ENCODE measurements around the gene ARHGAP11B.
"Not testable (repeated sequence)": the region's sequence is repeated elsewhere in the genome, so short reads cannot be mapped to it uniquely, and the experiment has no call there.

The ARHGAP11B gene

DNA sequence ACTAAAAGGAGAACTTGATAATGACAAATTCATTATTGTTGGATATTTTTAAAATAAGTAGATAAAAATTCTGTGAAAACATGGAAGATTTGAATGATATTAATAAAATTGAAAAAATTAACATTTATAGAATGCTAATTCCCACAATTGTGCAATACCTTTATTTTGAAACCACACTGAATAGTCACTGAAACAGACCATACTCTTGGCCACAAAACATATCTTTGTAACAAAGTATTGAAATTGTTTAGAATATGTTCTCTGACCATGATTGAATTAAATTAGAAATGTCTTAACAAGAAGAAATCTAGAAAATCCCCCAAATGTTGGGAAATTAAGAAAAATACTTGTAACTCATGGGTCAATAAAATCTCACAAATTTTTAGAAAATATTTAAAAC, 49.2 kb downstream of the ARHGAP11B start:
- DNase-seq (ENCODE audit: insufficient read length, low spot score) (no peak), FAIRE-seq (no peak)
- TF ChIP-seq POU2F2 (IDR thresholded peaks at IDR 0.05; ENCODE audit: low read depth, low read length) = no peak
- no peak for TF ChIP-seq POLR2A (IDR thresholded peaks at IDR 0.05; ENCODE audit: low read depth, low read length)

DNA sequence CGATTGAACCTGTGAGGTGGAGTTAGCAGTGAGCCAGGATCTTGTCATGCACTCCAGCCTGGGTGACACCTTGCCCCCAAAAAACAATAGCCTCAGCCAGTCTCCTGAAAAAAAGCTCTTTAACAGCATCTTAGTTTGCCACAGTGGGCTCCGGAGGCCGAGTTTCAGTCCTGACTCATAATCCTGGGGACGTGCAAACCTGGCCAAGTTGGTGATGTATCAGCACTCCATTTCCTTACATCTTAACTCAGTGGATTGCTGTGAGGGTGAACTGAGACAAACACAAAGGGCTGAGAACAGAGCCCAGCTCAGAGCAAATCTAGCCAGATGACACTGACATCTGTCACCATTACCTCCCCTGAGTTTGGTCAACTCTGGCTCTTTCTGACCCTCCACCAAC, 50.0 kb downstream of the ARHGAP11B start:
- not testable (repeated sequence) for DNase-seq (ENCODE audit: insufficient read length, low spot score)
- peak; percentile 20 for FAIRE-seq

DNA sequence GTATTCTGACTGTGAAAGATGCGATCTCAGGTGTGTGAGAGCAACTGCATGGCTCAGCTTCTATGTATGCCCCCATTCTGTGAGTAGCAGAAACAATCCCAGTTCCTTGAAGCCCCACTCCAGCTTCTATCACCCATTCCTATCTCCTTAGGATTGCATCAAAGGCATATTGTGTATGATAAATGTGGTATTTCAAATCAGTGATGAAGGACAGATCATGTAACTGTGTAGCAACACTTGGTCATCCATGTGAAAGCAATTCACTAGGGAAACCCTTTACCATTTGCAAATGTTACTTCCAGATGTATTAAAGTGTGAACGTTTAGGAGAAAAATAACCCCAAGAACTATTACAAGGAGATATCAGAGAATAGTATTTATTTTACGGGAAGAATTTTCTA, 55.1 kb downstream of the ARHGAP11B start:
- not testable (repeated sequence) for DNase-seq (ENCODE audit: insufficient read length, low spot score); FAIRE-seq

DNA sequence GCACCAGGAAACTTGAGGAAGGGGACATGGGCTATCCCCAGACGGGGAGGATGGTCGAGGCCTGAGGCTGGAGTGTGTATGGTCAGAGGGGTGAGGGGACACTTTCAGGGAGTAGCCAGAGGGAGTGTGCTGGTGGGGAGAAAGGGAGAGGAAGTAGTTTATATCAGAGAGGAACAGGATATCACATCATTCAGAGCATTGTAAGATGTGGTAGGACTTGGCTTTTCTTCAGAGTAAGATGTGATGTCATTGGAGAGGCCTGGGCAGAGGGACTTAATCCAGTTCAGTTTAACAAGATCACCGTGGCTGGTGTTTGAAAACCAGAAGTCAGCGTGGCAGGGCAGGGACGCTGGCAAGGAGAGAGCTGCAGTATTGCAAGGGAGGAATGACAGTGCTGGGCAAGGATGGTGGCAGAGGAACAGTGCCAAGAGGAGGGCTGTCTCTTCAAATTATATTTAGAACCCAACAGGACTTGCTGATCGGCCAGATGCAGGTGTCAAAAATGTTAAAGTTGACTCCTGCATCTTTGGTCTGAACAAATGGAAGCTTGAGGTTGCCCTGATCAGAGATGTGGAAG, 59.9 kb downstream of the ARHGAP11B start:
- DNase-seq (ENCODE audit: insufficient read length, low spot score); FAIRE-seq: not testable (repeated sequence)

DNA sequence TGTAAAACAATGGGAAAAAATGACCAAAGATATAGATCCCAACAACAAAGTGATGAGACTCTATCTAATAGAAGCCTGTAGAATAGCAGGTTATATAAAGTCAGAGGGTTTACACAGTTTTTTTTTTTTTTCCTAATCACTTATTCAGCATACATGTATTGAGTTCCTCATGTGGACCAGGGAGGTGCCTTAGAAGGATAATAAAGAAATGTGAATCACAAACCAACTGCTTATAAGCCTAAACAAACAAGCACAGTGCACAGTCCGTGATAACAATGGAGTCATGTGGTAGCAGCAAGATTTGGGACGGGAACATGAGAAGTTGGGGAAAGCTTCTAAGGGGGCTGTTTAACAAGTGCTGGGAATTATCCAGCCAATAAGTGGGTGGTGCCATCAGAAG, 60.7 kb downstream of the ARHGAP11B start:
- FAIRE-seq; DNase-seq (ENCODE audit: insufficient read length, low spot score): not testable (repeated sequence)
